ENCODE measurements around the gene SHB. TPM values are rescaled to one million over a fixed set of nuclear protein-coding genes. Genes with fewer than 3 reads are reported as not detected.

SHB gene
- total and polyA plus RNA-seq, 2 donors (not counting 3 experiments of a cell fraction or from before 2014, with no cell fraction given): 13.4 to 24.9 TPM

DNA sequence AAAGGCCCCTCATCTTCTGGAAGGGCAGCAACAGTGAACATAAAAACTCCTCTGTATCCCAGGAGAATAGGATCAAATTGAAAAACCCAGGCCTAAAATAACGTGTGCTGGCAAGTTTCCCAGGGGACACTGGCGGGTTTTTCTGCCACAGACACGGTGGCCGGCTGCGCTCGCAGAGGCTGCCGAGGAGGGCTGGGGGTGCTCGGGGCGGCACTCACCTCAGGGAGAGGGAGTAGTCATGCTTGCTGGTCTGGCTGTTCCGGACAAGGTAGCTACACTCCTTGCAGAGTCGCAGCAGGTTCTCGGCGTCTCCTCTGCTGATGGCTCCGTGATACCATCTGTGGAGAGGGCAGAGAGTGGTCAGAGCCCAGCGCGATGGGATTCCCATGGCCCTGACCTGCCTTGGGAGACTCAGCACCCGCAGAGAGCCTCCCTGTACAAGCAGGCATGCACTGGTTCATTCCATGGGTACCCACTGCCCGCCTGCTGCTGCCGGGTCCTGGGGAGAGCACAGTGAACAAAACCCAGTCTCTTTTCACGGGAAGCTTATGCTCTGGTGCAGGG is 120.5 kb downstream of the SHB start:
- Histone ChIP-seq H3K4me1 (ENCODE audit: control insufficient read depth, extremely low read depth, insufficient read depth, low read length) (peaks cover 20% of the 10 kb centered on the region), H3K36me3 (ENCODE audit: control insufficient read depth in 2 of 2, extremely low read depth in 1 of 2, insufficient read depth in 2 of 2, low read length in 2 of 2) (peaks cover 0 to 33% of the 10 kb centered on the region in 2 experiments), H3K4me3 (replicated peaks in 1 of 3; ENCODE audit: insufficient read depth in 1 of 3, low read depth in 1 of 3, low read length in 3 of 3) (no peak overlapping the region), H3K9ac (replicated peaks; ENCODE audit: extremely low read depth, insufficient read depth, low read length) (no peak overlapping the region), H3K9me3 (replicated peaks; ENCODE audit: control insufficient read depth, insufficient read depth, low read length) (no peaks in the 10 kb centered on the region), H3K27ac (ENCODE audit: insufficient read depth, low read depth, low read length) (no peak overlapping the region), H3K27me3 (ENCODE audit: control insufficient read depth in 2 of 2, insufficient read depth in 2 of 2, low read length in 2 of 2) (no peaks in the 10 kb centered on the region), H4K20me1 (replicated peaks; ENCODE audit: control insufficient read depth, extremely low read depth, insufficient read depth, low read length) (no peaks in the 10 kb centered on the region), H3K9me1 (replicated peaks; ENCODE audit: control insufficient read depth, extremely low read depth, insufficient read depth, low read length) (no peaks in the 10 kb centered on the region), H3K4me2 (ENCODE audit: insufficient read depth, low read length) (no peak overlapping the region), H3K79me2 (ENCODE audit: control insufficient read depth, insufficient read depth, low read length) (no peaks in the 10 kb centered on the region), H2AFZ (ENCODE audit: low read depth, low read length) (no peak overlapping the region)
- TF ChIP-seq, protein P1, sequence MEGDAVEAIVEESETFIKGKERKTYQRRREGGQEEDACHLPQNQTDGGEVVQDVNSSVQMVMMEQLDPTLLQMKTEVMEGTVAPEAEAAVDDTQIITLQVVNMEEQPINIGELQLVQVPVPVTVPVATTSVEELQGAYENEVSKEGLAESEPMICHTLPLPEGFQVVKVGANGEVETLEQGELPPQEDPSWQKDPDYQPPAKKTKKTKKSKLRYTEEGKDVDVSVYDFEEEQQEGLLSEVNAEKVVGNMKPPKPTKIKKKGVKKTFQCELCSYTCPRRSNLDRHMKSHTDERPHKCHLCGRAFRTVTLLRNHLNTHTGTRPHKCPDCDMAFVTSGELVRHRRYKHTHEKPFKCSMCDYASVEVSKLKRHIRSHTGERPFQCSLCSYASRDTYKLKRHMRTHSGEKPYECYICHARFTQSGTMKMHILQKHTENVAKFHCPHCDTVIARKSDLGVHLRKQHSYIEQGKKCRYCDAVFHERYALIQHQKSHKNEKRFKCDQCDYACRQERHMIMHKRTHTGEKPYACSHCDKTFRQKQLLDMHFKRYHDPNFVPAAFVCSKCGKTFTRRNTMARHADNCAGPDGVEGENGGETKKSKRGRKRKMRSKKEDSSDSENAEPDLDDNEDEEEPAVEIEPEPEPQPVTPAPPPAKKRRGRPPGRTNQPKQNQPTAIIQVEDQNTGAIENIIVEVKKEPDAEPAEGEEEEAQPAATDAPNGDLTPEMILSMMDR (IDR thresholded peaks at IDR 0.05; ENCODE audit: extremely low read depth in 1 of 2, insufficient read depth in 1 of 2, low read depth in 1 of 2, low read length in 2 of 2): no peak
- TF ChIP-seq FOS (IDR thresholded peaks at IDR 0.05; ENCODE audit: borderline replicate concordance, insufficient read depth, low read length) (no peak), POLR2A (IDR thresholded peaks at IDR 0.05; ENCODE audit: low read depth, low read length) (no peak), EZH2 (IDR thresholded peaks at IDR 0.05; ENCODE audit: borderline replicate concordance, low read depth, low read length, severe bottlenecking) (no peak), JUN (IDR thresholded peaks at IDR 0.05; ENCODE audit: borderline replicate concordance, insufficient read depth, insufficient read length, low read depth) (no peak), POLR2AphosphoS5 (IDR thresholded peaks at IDR 0.05; ENCODE audit: insufficient read depth, low read depth, low read length) (no peak), MYC (IDR thresholded peaks at IDR 0.05; ENCODE audit: low read depth, low read length) (no peak), GATA2 (IDR thresholded peaks at IDR 0.05; ENCODE audit: insufficient read depth, insufficient read length, low read depth, low read length) (no peak)
- TF ChIP-seq, protein P2, sequence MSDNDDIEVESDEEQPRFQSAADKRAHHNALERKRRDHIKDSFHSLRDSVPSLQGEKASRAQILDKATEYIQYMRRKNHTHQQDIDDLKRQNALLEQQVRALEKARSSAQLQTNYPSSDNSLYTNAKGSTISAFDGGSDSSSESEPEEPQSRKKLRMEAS (IDR thresholded peaks at IDR 0.05; ENCODE audit: insufficient read depth, insufficient read length): no peak
- intact Hi-C loops (cut with micrococcal nuclease): no loop called here
- no peak for FAIRE-seq
- DNase-seq (ENCODE audit: low read depth, low spot score): no peak
- dilution Hi-C loops (cut with MboI; ENCODE audit: extremely low pct_ligation_motif_present, low sequenced_read_pairs): no loop called here
- no TSS peak for BruUV-seq (replicated peaks)
- ChIA-PET CTCF (interaction anchor here (0.9 to 1.3 kb wide), 2 partner anchors 35 to 211 kb away, joined by 3 read pairs; no protein-coding TSS in a partner anchor), POLR2A (no interaction called here)

Measured in endothelial cell of umbilical vein (primary cell).